Body of pancreas (tissue), 4 donors: ENCODE data around the gene GPC4. TPM values are rescaled to one million over a fixed set of nuclear protein-coding genes. Genes with fewer than 3 reads are reported as not detected.

Experiments used
- ATAC-seq: fragments of 150-250 bp; one replicate; pipeline ENCODE4 v1.9.1; 2016
- DNase-seq, 4 donors: peaks; one replicate each; pipeline ENCODE4 v3.0.0-alpha.2; 2019
- H3K27ac ChIP-seq, 4 donors: fragments of 200-600 bp; sonication (generic); 1 replicate in 3 of 4; 2 replicates in 1 of 4; pipeline versions ENCODE4 v1.5.1 to v1.6.1; 2016 to 2019; ENCODE audit warnings: mild to moderate bottlenecking in 1 of 4, mixed read lengths in 1 of 4, moderate library complexity in 1 of 4
- H3K27me3 ChIP-seq, 2 donors: fragments of 200-600 bp; sonication (generic); one replicate each; pipeline ENCODE4 v1.6.0; 2016; ENCODE audit warnings: mild to moderate bottlenecking in 1 of 2
- H3K36me3 ChIP-seq, 2 donors: fragments of 200-600 bp; sonication (generic); replicated peaks in 1 of 2; 2 replicates each; pipeline ENCODE4 v1.5.1; 2016; ENCODE audit warnings: low read depth in 2 of 2; ENCODE audit not compliant: insufficient read depth in 1 of 2
- H3K4me1 ChIP-seq: fragments of 200-600 bp; sonication (generic); one replicate; pipeline ENCODE4 v1.6.0; 2016
- H3K4me3 ChIP-seq, 2 donors: fragments of 200-600 bp; sonication (generic); 1 replicate in 1 of 2; 2 replicates in 1 of 2; pipeline ENCODE4 v1.5.1; 2016 to 2019
- H3K9me3 ChIP-seq, 3 donors: fragments of 200-600 bp; sonication (generic); 1 replicate in 2 of 3; 2 replicates in 1 of 3; pipeline ENCODE4 v1.5.1; 2016
- POLR2A ChIP-seq, 3 donors: fragments of 450-650 bp; IDR thresholded peaks; one replicate each; pipeline ENCODE4 v1.6.1; 2016; ENCODE audit warnings: antibody characterized with exemption in 3 of 3, mild to moderate bottlenecking in 2 of 3
- WGBS, 2 donors: methylation state at CpG; one replicate each; pipeline ENCODE4 v1.1.5; 2017; 5-methylcytosine and 5-hydroxymethylcytosine counted together
- intact Hi-C: fragments of 100-400 bp; cut with DNase I; formaldehyde crosslinking; loops from one replicate; pipeline ENCODE4 v1.15.1; 2023
- total RNA-seq, 2 donors: library from RNA; depleted of rRNA; stranded (reverse); fragments of >200 nt; gene quantifications; one replicate each; pipeline ENCODE4 v1.1.0, GENCODE V29; 2016
- TF ChIP-seq, protein P1 (sequence below), 7 experiments: fragments of 450-650 bp in 4 of 7; fragments of 200-600 bp in 3 of 7; sonication (generic) in 3 of 7; IDR thresholded peaks; one replicate each; pipeline ENCODE4 v1.5.1; 2016 to 2019; ENCODE audit warnings: antibody characterized with exemption in 7 of 7

Gene GPC4
- total RNA-seq, 2 donors from 2014 or later, result 9.3 to 11.2 TPM

DNA sequence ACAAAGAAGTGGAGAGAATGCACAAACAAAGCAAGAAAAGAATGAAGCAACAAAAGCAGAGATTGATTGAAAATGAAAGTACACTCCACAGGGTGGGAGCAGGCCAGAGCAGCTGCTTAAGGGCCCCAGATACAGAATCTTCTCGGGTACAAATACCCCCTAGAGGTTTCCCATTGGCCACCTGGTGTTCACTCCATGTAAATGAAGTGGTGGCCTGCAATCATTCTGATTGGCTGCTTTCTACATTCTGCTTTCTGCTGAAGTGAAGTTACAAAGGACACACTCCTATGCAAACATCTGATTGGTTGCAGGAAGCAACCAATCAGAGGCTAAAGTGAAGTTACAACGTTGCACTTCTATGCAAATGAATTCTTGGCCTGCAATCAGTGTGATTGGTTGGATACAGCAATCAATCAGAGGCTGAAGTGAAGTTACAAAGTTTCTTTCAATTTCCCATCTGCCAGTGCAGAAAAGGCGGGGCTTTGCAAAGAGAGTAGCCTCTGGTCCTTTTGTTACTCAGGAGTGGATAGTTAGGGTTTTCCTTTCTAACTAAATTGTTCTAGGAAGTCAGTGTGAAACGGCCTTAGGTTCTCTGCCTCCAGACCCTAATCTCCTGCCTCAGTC lies 19.0 kb upstream of the GPC4 start:
- ATAC-seq (no peak), DNase-seq (no peak)
- no peaks in the 10 kb centered on the region for H3K27me3 ChIP-seq
- H3K27ac ChIP-seq, result no peak overlapping the region
- H3K36me3 ChIP-seq, result no peaks in the 10 kb centered on the region
- H3K4me1 ChIP-seq, result no peaks in the 10 kb centered on the region
- H3K9me3 ChIP-seq, result no peaks in the 10 kb centered on the region
- TF ChIP-seq, protein P1, sequence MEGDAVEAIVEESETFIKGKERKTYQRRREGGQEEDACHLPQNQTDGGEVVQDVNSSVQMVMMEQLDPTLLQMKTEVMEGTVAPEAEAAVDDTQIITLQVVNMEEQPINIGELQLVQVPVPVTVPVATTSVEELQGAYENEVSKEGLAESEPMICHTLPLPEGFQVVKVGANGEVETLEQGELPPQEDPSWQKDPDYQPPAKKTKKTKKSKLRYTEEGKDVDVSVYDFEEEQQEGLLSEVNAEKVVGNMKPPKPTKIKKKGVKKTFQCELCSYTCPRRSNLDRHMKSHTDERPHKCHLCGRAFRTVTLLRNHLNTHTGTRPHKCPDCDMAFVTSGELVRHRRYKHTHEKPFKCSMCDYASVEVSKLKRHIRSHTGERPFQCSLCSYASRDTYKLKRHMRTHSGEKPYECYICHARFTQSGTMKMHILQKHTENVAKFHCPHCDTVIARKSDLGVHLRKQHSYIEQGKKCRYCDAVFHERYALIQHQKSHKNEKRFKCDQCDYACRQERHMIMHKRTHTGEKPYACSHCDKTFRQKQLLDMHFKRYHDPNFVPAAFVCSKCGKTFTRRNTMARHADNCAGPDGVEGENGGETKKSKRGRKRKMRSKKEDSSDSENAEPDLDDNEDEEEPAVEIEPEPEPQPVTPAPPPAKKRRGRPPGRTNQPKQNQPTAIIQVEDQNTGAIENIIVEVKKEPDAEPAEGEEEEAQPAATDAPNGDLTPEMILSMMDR (IDR thresholded peaks at IDR 0.05), result no peak
- TF ChIP-seq POLR2A (IDR thresholded peaks at IDR 0.05), result no peak
- intact Hi-C loops, result no loop called here
- WGBS, 2 donors, result 52 to 68% methylated on average over 2 to 4 of the region's 4 CpGs
- no peak overlapping the region for H3K4me3 ChIP-seq

DNA sequence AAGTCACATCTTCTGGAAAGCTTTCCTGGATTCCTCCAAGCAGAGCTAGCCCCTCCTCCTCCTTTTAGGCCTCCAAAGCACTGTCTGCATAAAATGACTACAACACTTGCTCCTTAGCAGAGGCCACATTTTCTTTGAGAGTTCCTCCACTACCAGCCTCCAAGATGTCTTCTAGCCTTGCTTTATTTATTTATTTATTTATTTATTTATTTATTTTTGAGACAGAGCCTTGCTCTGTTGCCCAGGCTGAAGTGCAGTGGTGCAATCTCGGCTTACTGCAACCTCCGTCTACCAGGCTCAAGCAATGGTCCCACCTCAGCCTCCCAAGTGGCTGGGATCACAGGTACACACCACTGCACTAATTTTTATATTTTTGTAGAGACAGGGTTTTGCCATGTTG lies 4.6 kb upstream of the GPC4 start:
- Histone ChIP-seq H3K27me3 (no peaks in the 10 kb centered on the region), H3K27ac (no peak overlapping the region), H3K4me3 (no peak overlapping the region), H3K36me3 (no peaks in the 10 kb centered on the region), H3K9me3 (no peaks in the 10 kb centered on the region), H3K4me1 (peaks cover 9% of the 10 kb centered on the region)
- DNase-seq, result no peak
- WGBS, 2 donors, result 92 to 100% methylated on average over 2 of the region's 2 CpGs
- ATAC-seq, result no peak
- intact Hi-C loops, result no loop called here
- no peak for TF ChIP-seq POLR2A (IDR thresholded peaks at IDR 0.05)
- TF ChIP-seq, protein P1 (IDR thresholded peaks at IDR 0.05), result no peak

GRCh38 chrX:133418588-133418987 lies 3.3 kb upstream of the GPC4 start:
- Histone ChIP-seq H3K36me3 (no peaks in the 10 kb centered on the region), H3K4me1 (peaks cover 9% of the 10 kb centered on the region), H3K27me3 (no peaks in the 10 kb centered on the region), H3K9me3 (no peaks in the 10 kb centered on the region), H3K4me3 (no peak overlapping the region), H3K27ac (no peak overlapping the region)
- 35 to 40% methylated on average over 1 of the region's 2 CpGs for WGBS, 2 donors
- ATAC-seq (no peak), DNase-seq (no peak)
- intact Hi-C loops, result no loop called here
- TF ChIP-seq, protein P1 (IDR thresholded peaks at IDR 0.05), result no peak
- TF ChIP-seq POLR2A (IDR thresholded peaks at IDR 0.05), result no peak

- Histone ChIP-seq H3K27me3 (no peaks in the 10 kb centered on the region), H3K9me3 (no peaks in the 10 kb centered on the region), H3K4me3 (no peak overlapping the region), H3K27ac (no peak overlapping the region), H3K36me3 (no peaks in the 10 kb centered on the region), H3K4me1 (peaks cover 19% of the 10 kb centered on the region)
- TF ChIP-seq, protein P1 (IDR thresholded peaks at IDR 0.05), result no peak
- no peak for TF ChIP-seq POLR2A (IDR thresholded peaks at IDR 0.05)
- intact Hi-C loops, result no loop called here
- no peak for DNase-seq
- WGBS, 2 donors, result 66 to 81% methylated on average over 3 to 5 of the region's 6 CpGs
- no peak for ATAC-seq
Observed at GRCh38 chrX:133417364-133417763, 2.1 kb upstream of the GPC4 start.
